ENCODE measurements around the gene DSCAML1. TPM values are rescaled to one million over a fixed set of nuclear protein-coding genes. Genes with fewer than 3 reads are reported as not detected.

DSCAML1 gene
- total RNA-seq, 1 donor from 2014 or later = 0.16 TPM

GRCh38 chr11:117495357-117495756 is 301.7 kb downstream of the DSCAML1 start:
- Mint-ChIP-seq H3K27me3 (ENCODE audit: low read depth, unreplicated experiment) (peaks cover 71% of the 10 kb centered on the region), H3K27ac (ENCODE audit: unreplicated experiment) (no peak overlapping the region), H3K36me3 (ENCODE audit: low read depth, unreplicated experiment) (peaks cover 3% of the 10 kb centered on the region), H3K4me1 (ENCODE audit: low read depth, unreplicated experiment) (peaks cover 14% of the 10 kb centered on the region), H3K4me3 (ENCODE audit: unreplicated experiment) (no peak overlapping the region), H3K9me3 (ENCODE audit: unreplicated experiment) (no peaks in the 10 kb centered on the region)
- FAIRE-seq = no peak
- no peak overlapping the region for H3K9ac ChIP-seq (ENCODE audit: low read length)
- no peak overlapping the region for H3K4me3 ChIP-seq (ENCODE audit: insufficient read depth, low read depth, low read length)
- DNase-seq (ENCODE audit: low read depth) = no peak
- no peaks in the 10 kb centered on the region for H3K9me3 ChIP-seq (ENCODE audit: insufficient read depth, low read depth, low read length)
- no peaks in the 10 kb centered on the region for H3K4me1 ChIP-seq (ENCODE audit: insufficient read depth, low read length)
- H2AFZ ChIP-seq (ENCODE audit: low read depth, low read length) = no peak overlapping the region
- no peak for TF ChIP-seq EZH2 (IDR thresholded peaks at IDR 0.05; ENCODE audit: insufficient read depth, low read length)
- no peak for TF ChIP-seq CTCF (IDR thresholded peaks at IDR 0.05; ENCODE audit: insufficient read depth, low read depth, low read length)
- H3K27me3 ChIP-seq (ENCODE audit: insufficient read depth, low read length) = peaks cover 31% of the 10 kb centered on the region
- H3K27ac ChIP-seq (ENCODE audit: low read depth, low read length) = no peak overlapping the region
- H3K79me2 ChIP-seq (ENCODE audit: insufficient read depth, low read length) = no peaks in the 10 kb centered on the region
- H3K36me3 ChIP-seq (ENCODE audit: insufficient read depth, low read length) = no peaks in the 10 kb centered on the region
- H4K20me1 ChIP-seq (ENCODE audit: insufficient read depth, low read length) = no peaks in the 10 kb centered on the region
- H3K4me2 ChIP-seq (ENCODE audit: low read length) = no peak overlapping the region

GRCh38 chr11:117492578-117493251 is 304.3 kb downstream of the DSCAML1 start:
- Mint-ChIP-seq H3K36me3 (ENCODE audit: low read depth, unreplicated experiment) (peaks cover 3% of the 10 kb centered on the region), H3K4me3 (ENCODE audit: unreplicated experiment) (no peak overlapping the region), H3K9me3 (ENCODE audit: unreplicated experiment) (no peaks in the 10 kb centered on the region), H3K4me1 (ENCODE audit: low read depth, unreplicated experiment) (peaks cover 14% of the 10 kb centered on the region), H3K27ac (ENCODE audit: unreplicated experiment) (no peak overlapping the region), H3K27me3 (ENCODE audit: low read depth, unreplicated experiment) (peaks cover 77% of the 10 kb centered on the region)
- Histone ChIP-seq H3K27ac (ENCODE audit: low read depth, low read length) (no peak overlapping the region), H3K79me2 (ENCODE audit: insufficient read depth, low read length) (no peaks in the 10 kb centered on the region), H3K36me3 (ENCODE audit: insufficient read depth, low read length) (no peaks in the 10 kb centered on the region), H3K9ac (ENCODE audit: low read length) (no peak overlapping the region), H3K4me3 (ENCODE audit: insufficient read depth, low read depth, low read length) (no peak overlapping the region), H4K20me1 (ENCODE audit: insufficient read depth, low read length) (no peaks in the 10 kb centered on the region), H3K4me1 (ENCODE audit: insufficient read depth, low read length) (no peaks in the 10 kb centered on the region), H3K27me3 (ENCODE audit: insufficient read depth, low read length) (peaks cover 33% of the 10 kb centered on the region), H3K4me2 (ENCODE audit: low read length) (no peak overlapping the region), H2AFZ (ENCODE audit: low read depth, low read length) (no peak overlapping the region), H3K9me3 (ENCODE audit: insufficient read depth, low read depth, low read length) (no peaks in the 10 kb centered on the region)
- DNase-seq (ENCODE audit: low read depth) (no peak), FAIRE-seq (no peak)
- TF ChIP-seq EZH2 (IDR thresholded peaks at IDR 0.05; ENCODE audit: insufficient read depth, low read length) = no peak
- TF ChIP-seq CTCF (IDR thresholded peaks at IDR 0.05; ENCODE audit: insufficient read depth, low read depth, low read length) = no peak

GRCh38 chr11:117490911-117491310 is 306.1 kb downstream of the DSCAML1 start:
- FAIRE-seq (no peak), DNase-seq (ENCODE audit: low read depth) (no peak)
- no peaks in the 10 kb centered on the region for H4K20me1 ChIP-seq (ENCODE audit: insufficient read depth, low read length)
- no peaks in the 10 kb centered on the region for H3K9me3 ChIP-seq (ENCODE audit: insufficient read depth, low read depth, low read length)
- H3K4me1 ChIP-seq (ENCODE audit: insufficient read depth, low read length) = no peaks in the 10 kb centered on the region
- TF ChIP-seq CTCF (IDR thresholded peaks at IDR 0.05; ENCODE audit: insufficient read depth, low read depth, low read length) = no peak
- no peak for TF ChIP-seq EZH2 (IDR thresholded peaks at IDR 0.05; ENCODE audit: insufficient read depth, low read length)
- H3K27ac Mint-ChIP-seq (ENCODE audit: unreplicated experiment) = no peak overlapping the region
- H3K27me3 Mint-ChIP-seq (ENCODE audit: low read depth, unreplicated experiment) = peaks cover 64% of the 10 kb centered on the region
- H3K9ac ChIP-seq (ENCODE audit: low read length) = no peak overlapping the region
- no peaks in the 10 kb centered on the region for H3K36me3 ChIP-seq (ENCODE audit: insufficient read depth, low read length)
- no peak overlapping the region for H3K4me3 ChIP-seq (ENCODE audit: insufficient read depth, low read depth, low read length)
- no peaks in the 10 kb centered on the region for H3K9me3 Mint-ChIP-seq (ENCODE audit: unreplicated experiment)
- H3K27ac ChIP-seq (ENCODE audit: low read depth, low read length) = no peak overlapping the region
- no peaks in the 10 kb centered on the region for H3K79me2 ChIP-seq (ENCODE audit: insufficient read depth, low read length)
- H3K4me3 Mint-ChIP-seq (ENCODE audit: unreplicated experiment) = no peak overlapping the region
- H3K4me1 Mint-ChIP-seq (ENCODE audit: low read depth, unreplicated experiment) = peaks cover 12% of the 10 kb centered on the region
- no peak overlapping the region for H2AFZ ChIP-seq (ENCODE audit: low read depth, low read length)
- peaks cover 3% of the 10 kb centered on the region for H3K36me3 Mint-ChIP-seq (ENCODE audit: low read depth, unreplicated experiment)
- peaks cover 29% of the 10 kb centered on the region for H3K27me3 ChIP-seq (ENCODE audit: insufficient read depth, low read length)
- no peak overlapping the region for H3K4me2 ChIP-seq (ENCODE audit: low read length)
